HL-60 (cell line): ENCODE results near the gene JARID2.

Experiments used
- GABPA ChIP-seq: IDR thresholded peaks from 2 replicates; pipeline ENCODE4 v1.6.1; 2012; ENCODE audit warnings: low read depth
- POLR2AphosphoS5 ChIP-seq: IDR thresholded peaks from 2 replicates; pipeline ENCODE4 v1.6.1; 2012; ENCODE audit warnings: low read depth
- TF ChIP-seq, protein P1 (sequence below): IDR thresholded peaks from 2 replicates; pipeline ENCODE4 v1.6.1; 2012; ENCODE audit warnings: low read depth; ENCODE audit not compliant: insufficient replicate concordance

DNA sequence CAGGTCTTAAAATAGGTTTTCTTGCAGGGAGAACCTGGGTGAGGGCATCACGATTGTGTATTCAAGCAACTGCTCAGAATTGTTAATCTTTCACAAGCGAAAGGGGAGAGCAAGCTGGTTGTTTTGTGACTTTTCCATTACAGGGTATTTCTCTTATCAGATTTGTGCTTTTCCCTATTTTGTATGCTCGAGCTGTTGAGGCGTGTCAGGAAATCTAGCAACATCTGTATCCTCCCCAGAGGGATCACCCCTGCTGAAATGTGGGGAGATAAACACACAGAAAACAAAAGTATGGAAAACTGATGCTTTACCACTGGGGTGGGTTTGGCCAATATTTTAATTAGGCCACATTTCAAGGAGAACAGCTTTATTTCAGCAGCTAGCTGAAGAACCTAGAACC, 230.0 kb downstream of the JARID2 start:
- TF ChIP-seq, protein P1, sequence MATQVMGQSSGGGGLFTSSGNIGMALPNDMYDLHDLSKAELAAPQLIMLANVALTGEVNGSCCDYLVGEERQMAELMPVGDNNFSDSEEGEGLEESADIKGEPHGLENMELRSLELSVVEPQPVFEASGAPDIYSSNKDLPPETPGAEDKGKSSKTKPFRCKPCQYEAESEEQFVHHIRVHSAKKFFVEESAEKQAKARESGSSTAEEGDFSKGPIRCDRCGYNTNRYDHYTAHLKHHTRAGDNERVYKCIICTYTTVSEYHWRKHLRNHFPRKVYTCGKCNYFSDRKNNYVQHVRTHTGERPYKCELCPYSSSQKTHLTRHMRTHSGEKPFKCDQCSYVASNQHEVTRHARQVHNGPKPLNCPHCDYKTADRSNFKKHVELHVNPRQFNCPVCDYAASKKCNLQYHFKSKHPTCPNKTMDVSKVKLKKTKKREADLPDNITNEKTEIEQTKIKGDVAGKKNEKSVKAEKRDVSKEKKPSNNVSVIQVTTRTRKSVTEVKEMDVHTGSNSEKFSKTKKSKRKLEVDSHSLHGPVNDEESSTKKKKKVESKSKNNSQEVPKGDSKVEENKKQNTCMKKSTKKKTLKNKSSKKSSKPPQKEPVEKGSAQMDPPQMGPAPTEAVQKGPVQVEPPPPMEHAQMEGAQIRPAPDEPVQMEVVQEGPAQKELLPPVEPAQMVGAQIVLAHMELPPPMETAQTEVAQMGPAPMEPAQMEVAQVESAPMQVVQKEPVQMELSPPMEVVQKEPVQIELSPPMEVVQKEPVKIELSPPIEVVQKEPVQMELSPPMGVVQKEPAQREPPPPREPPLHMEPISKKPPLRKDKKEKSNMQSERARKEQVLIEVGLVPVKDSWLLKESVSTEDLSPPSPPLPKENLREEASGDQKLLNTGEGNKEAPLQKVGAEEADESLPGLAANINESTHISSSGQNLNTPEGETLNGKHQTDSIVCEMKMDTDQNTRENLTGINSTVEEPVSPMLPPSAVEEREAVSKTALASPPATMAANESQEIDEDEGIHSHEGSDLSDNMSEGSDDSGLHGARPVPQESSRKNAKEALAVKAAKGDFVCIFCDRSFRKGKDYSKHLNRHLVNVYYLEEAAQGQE, result no peak
- TF ChIP-seq GABPA, result no peak
- no peak for TF ChIP-seq POLR2AphosphoS5
